DND-41 (cell line): ENCODE measurements around the gene CALCOCO2.
"Not testable (repeated sequence)": the region's sequence is repeated elsewhere in the genome, so short reads cannot be mapped to it uniquely, and the experiment has no call there.

ENCODE experiments used
- ATAC-seq: fragments of 200-7000 bp; cut with Tn5 transposase; 3 replicates; pipeline ENCODE4 v1.9.1; 2021; ENCODE audit warnings: low read depth; ENCODE audit not compliant: insufficient read depth
- DNase-seq: peaks from one replicate; pipeline ENCODE4 v3.0.0-alpha.2; 2020
- H2AFZ ChIP-seq: 2 replicates; pipeline ENCODE4 v1.6.0; 2012; ENCODE audit warnings: low read depth, low read length
- H3K27ac ChIP-seq: 2 replicates; pipeline ENCODE4 v1.5.1; 2012; ENCODE audit warnings: low read length, inconsistent platforms
- H3K27me3 ChIP-seq: fragments of 200-600 bp; sonication (generic); 2 replicates; pipeline ENCODE4 v1.6.0; 2012; ENCODE audit warnings: low read length, mild to moderate bottlenecking, inconsistent platforms; ENCODE audit not compliant: insufficient read depth, poor library complexity
- H3K36me3 ChIP-seq: 2 replicates; pipeline ENCODE4 v1.5.1; 2012; ENCODE audit warnings: low read length, inconsistent platforms; ENCODE audit not compliant: insufficient read depth
- H3K4me1 ChIP-seq: 2 replicates; pipeline ENCODE4 v1.5.1; 2012; ENCODE audit warnings: mild to moderate bottlenecking, low read length; ENCODE audit not compliant: insufficient read depth
- H3K4me2 ChIP-seq: 2 replicates; pipeline ENCODE4 v1.6.0; 2012; ENCODE audit warnings: mild to moderate bottlenecking, moderate library complexity, low read length, inconsistent platforms; ENCODE audit not compliant: insufficient read depth
- H3K4me3 ChIP-seq, 2 experiments: fragments of 200-600 bp in 1 of 2; shearing (Covaris generic) in 1 of 2; 2 replicates each; pipeline ENCODE4 v1.5.1; 2012 to 2016; ENCODE audit warnings: inconsistent platforms in 2 of 2, low read length in 2 of 2, mild to moderate bottlenecking in 2 of 2, low read depth in 1 of 2, moderate library complexity in 1 of 2
- H3K79me2 ChIP-seq: 2 replicates; pipeline ENCODE4 v1.6.0; 2012; ENCODE audit warnings: low read length, inconsistent platforms; ENCODE audit not compliant: insufficient read depth
- H3K9ac ChIP-seq: 2 replicates; pipeline ENCODE4 v1.6.0; 2012; ENCODE audit warnings: low read depth, mild to moderate bottlenecking, inconsistent platforms, low read length, moderate library complexity
- H3K9me3 ChIP-seq: 2 replicates; pipeline ENCODE4 v1.5.1; 2012; ENCODE audit warnings: low read length, moderate library complexity, mild to moderate bottlenecking, inconsistent platforms; ENCODE audit not compliant: insufficient read depth, severe bottlenecking
- H4K20me1 ChIP-seq: 2 replicates; pipeline ENCODE4 v1.6.0; 2012; ENCODE audit warnings: low read length; ENCODE audit not compliant: insufficient read depth
- CTCF ChIP-seq: IDR thresholded peaks from 2 replicates; pipeline ENCODE4 v1.5.1; 2012; ENCODE audit warnings: borderline replicate concordance, low read length, moderate library complexity, mild to moderate bottlenecking; ENCODE audit not compliant: poor library complexity, severe bottlenecking; ENCODE audit errors: extremely low read depth
- EZH2 ChIP-seq: IDR thresholded peaks from 3 replicates; pipeline ENCODE4 v1.6.1; 2012; ENCODE audit warnings: borderline replicate concordance, low read depth, mild to moderate bottlenecking, moderate library complexity, low read length, inconsistent platforms; ENCODE audit not compliant: severe bottlenecking

The CALCOCO2 gene

GRCh38 chr17:48791128-48792032 is 39.5 kb upstream of the CALCOCO2 start:
- Histone ChIP-seq H2AFZ (no peak overlapping the region), H3K79me2 (no peaks in the 10 kb centered on the region), H3K27ac (no peak overlapping the region), H3K9me3 (no peaks in the 10 kb centered on the region), H3K36me3 (no peaks in the 10 kb centered on the region), H3K4me3 (no peak overlapping the region), H3K9ac (no peak overlapping the region), H4K20me1 (no peaks in the 10 kb centered on the region), H3K27me3 (peaks cover 16% of the 10 kb centered on the region), H3K4me1 (no peaks in the 10 kb centered on the region), H3K4me2 (no peak overlapping the region)
- no peak for ATAC-seq
- TF ChIP-seq EZH2 (no peak), CTCF (peak; percentile 66)
- peak; percentile 24 for DNase-seq

DNA sequence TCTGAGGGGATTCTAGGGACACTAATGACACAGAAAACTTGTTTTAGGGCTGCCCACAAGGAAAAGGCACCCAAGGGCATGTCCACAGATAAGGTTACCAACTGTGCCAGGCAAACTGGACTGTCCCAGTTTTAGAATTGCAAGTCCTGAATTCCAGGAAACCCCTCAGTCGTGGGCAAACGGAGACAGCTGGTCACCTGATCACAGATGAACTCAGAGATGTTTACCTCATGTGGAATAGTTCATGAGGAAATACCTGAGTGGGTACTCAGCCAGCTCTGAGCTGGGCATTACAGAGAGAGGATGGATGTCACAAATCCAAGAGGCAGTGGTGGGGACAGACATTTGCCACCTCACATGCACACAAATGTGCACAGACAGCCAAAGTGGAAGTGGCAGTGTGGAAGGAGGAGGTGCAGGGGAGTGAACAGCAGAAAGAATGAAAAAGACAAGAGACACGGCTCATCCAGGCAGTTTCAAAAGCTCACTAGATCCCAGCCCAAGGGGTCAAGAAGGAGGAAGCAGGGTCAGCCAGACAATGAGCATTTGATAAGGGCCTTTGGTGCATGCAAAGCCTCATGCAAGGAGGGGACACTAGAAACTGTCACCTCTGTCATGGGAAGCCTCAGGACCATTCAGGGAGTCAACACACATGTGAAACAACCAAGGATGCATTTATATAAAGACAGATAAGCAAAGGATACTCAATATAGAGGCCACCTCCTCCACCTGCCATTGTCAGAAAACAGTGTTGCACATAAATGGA is 38.6 kb upstream of the CALCOCO2 start:
- no peak overlapping the region for H3K4me2 ChIP-seq

DNA sequence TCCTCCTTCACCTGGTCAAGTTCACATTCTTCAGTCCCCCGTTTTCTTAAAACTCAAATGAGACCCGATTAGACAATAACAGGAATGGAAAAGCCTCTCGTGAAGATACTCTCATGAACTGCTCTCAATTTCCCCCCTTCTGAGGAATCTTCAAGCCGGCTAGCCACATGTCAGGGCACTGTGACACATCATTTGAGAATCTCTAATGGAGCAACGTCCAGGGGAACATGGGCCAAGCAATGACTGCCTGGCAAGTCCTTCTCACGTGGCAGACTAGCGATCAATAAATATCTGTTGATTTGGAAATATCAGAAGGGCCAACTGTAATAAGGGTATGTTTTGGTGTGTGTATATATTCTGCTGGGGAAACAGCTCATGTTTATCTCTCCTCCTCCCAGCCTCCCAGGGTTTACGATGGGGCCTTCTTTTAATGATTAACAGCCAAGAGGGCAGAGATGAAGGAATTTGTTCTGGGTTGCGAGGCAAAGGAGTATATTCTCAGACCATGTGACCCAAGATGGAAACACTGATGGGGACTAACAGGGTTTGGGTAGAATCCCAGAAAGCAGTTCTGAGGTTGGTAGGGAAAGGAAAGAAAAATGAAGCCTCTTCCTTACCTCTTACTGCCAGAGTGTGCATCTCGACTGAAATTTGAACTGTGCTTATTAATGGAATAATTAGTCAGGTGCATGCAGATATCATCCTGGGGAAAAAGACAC is 35.2 kb upstream of the CALCOCO2 start:
- Histone ChIP-seq H3K4me1 (no peaks in the 10 kb centered on the region), H3K27ac (no peak overlapping the region), H3K4me2 (no peak overlapping the region), H2AFZ (no peak overlapping the region), H3K4me3 (no peak overlapping the region), H3K9me3 (no peaks in the 10 kb centered on the region), H4K20me1 (no peaks in the 10 kb centered on the region), H3K36me3 (no peaks in the 10 kb centered on the region), H3K9ac (no peak overlapping the region), H3K27me3 (peaks cover 19% of the 10 kb centered on the region), H3K79me2 (no peaks in the 10 kb centered on the region)
- ATAC-seq (no peak), DNase-seq (no peak)
- TF ChIP-seq CTCF (no peak), EZH2 (no peak)

More for the DNA sequence above, 38.6 kb upstream of the CALCOCO2 start:
- H3K9ac ChIP-seq, result no peak overlapping the region
- ATAC-seq (no peak), DNase-seq (no peak)
- no peak for TF ChIP-seq CTCF
- TF ChIP-seq EZH2, result no peak
- no peak overlapping the region for H3K4me3 ChIP-seq
- H3K36me3 ChIP-seq, result no peaks in the 10 kb centered on the region
- H3K27ac ChIP-seq, result no peak overlapping the region
- H4K20me1 ChIP-seq, result no peaks in the 10 kb centered on the region
- no peaks in the 10 kb centered on the region for H3K79me2 ChIP-seq
- no peaks in the 10 kb centered on the region for H3K4me1 ChIP-seq
- H3K9me3 ChIP-seq, result no peaks in the 10 kb centered on the region
- H3K27me3 ChIP-seq, result peaks cover 18% of the 10 kb centered on the region
- no peak overlapping the region for H2AFZ ChIP-seq

GRCh38 chr17:48796163-48796522 is 34.7 kb upstream of the CALCOCO2 start:
- H3K9ac ChIP-seq, H3K4me3 ChIP-seq, H3K79me2 ChIP-seq, DNase-seq, H3K27ac ChIP-seq, H3K9me3 ChIP-seq, H2AFZ ChIP-seq, ATAC-seq, H4K20me1 ChIP-seq, H3K36me3 ChIP-seq, H3K4me1 ChIP-seq, H3K4me2 ChIP-seq: not testable (repeated sequence)
- peaks cover 19% of the 10 kb centered on the region for H3K27me3 ChIP-seq
